ENCODE data around the gene NDUFS4.
"Not testable (repeated sequence)": the region's sequence is repeated elsewhere in the genome, so short reads cannot be mapped to it uniquely, and the experiment has no call there.

NDUFS4 gene

DNA sequence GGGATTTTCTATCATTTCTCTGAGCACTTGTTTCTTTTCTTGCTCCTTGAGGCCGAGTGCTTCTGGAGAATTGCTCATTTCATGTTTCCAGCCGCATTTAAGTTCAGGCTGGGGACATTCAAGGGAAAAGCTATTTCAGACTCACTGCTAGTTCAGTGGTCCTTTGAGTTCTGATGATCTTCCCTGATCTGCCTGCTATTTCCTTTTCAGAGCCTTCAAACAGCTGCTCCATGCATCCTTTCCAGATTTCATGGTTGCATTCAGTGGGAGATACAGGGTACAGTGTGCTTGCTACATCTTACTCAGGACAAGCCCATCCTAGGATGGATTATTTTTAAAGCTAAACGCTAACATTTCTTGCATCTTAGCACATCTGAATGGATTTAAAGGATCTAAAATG is 14.7 kb downstream of the NDUFS4 start:
- no peak for DNase-seq (ENCODE audit: low read depth in 2 of 2)

DNA sequence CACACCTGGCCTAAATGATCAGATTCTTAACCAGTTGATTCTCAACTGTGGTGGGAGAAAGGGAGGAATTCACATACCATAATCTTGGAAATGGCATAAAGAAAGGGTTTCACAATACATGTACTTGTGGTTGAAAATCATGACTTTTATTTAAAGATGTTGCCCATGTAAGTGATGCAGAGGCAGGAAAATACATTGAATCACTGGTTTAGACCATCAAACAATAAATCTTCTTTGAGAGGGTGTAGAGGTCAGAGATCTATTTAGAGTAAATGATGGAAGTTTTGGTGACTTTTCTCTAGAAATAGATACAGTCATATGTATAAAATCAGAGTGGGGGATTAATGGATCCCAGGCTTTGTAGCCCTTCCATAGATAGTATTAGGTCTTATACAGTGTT is 15.4 kb downstream of the NDUFS4 start:
- DNase-seq (ENCODE audit: low read depth in 2 of 2): no peak

DNA sequence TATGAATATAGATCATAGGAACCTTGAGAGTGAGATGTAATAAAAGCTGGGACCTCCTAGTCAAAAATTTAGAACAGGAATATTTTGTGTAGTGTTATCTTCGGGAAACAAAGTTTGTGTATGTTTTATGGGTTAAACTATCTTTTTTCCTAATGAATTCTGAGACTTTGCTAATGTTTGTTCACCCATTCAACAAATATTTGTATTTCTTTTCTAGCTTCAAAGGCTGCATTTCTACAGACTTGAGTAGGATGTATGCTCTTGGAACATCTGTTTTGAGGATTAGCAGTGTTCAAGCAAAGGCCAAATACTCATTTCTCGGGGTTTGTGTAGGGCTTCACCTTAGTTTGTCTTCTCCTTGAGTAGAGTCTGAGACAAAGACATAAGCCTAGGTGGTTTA is 16.2 kb downstream of the NDUFS4 start:
- DNase-seq (ENCODE audit: low read depth in 2 of 2): no peak

DNA sequence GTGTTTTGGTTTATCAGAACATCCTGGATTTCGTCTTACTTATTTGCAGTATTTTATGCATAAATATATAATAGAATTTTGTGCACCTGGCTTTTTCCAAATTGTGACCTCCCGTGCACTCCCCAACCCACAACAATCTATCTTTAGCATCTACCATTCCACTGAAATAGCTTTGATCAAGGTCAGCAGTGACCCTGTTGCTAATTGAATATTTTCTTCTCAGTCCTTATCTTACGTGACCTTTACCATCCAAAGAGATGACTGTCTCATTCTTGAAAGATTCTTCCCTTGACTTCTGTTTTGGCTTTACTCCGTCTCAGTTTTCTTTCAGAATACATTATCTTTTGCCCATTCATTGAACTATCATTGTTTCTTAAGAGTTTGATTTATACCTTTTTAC is 18.4 kb downstream of the NDUFS4 start:
- DNase-seq (ENCODE audit: low read depth in 2 of 2): no peak

DNA sequence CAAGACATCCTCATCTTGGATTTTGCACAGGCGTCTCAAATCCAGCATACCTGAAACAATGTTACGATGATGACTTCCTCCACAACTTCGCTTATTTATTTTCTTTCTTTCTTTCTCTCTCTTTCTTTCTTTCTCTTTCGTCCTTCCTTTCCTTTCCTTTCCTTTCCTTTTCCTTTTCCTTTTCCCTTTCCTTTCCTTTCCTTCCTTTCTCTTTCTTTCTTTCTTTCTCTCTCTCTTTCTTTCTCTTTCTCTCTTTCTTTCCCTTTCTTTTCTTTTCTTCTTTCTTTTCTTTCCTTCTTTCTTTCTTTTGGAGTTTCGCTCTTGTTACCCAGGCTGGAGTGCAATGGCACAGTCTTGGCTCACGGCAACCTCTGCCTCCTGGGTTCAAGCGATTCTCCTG is 20.1 kb downstream of the NDUFS4 start:
- DNase-seq (ENCODE audit: low read depth in 2 of 2): no peak

DNA sequence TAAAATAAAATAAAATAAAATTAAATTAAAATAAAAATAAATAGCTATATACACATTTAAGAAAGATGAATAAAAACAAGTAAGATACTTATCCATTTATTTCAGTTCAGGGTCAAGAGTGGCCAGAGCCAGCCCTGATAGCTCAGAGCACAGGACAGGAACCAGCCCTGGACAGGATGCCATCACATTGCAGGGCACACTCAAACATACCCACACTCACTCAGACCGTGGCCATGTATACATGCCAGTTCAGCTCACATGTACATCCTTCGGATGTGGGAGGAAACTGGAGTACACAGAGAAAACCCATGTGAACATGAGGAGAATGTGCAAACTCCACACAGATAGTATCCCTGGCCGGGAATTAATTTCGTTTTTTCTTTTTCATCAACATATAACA is 21.8 kb downstream of the NDUFS4 start:
- DNase-seq (ENCODE audit: low read depth in 2 of 2): no peak

DNA sequence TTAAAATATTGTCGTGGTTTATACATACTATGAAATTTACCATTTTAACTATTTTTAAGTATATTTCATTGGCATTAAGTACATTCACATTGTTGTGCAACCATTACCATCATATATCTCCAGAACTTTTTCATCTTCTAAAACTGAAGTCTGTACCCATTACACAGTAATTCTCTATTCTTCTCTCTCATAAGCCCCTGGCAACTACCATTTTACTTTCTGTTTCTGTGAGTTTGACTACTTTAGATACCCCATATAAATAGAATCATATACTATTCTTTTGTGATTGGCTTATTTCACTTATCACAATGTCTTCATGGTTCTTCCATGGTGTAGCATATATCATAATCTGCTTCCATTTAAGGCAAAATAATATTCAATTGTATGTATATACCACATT is 30.3 kb downstream of the NDUFS4 start:
- no peak for DNase-seq (ENCODE audit: low read depth in 2 of 2)

DNA sequence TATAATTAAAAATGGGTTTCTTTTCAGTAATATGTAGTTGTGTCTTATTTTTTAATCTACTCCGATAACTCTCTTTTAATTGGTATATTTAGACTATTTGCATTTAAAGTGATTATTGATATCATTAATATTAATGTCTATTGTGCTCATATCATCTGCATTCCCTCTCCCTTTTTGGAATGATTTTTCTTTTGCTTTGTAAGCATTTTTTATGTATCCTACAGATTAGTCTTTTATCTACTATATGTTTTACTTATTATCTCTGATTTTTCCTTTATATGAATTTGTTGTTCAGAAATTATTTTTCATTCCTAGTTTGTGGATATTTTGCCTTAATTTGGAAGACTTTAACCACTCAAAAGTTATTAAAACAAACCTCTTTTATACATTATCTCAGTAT is 34.0 kb downstream of the NDUFS4 start:
- DNase-seq (ENCODE audit: low read depth in 2 of 2): no peak

DNA sequence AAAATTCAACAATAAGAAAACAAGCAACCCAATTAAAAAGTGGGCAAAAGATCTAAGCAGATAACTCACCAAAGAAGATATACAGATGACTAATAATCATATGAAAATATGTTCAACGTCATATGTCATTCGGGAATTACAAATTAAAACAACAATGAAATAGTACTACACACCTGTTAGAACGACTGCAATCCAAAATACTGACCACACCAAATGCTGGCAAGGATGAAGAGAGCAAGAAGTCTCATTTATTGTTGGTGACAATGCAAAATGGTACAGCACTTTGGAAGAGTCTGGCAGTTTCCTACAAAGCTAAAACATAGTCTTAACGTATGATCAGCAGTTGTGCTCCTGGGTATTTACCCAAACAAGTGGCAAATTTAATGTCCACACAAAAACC is 37.5 kb downstream of the NDUFS4 start:
- no peak for DNase-seq (ENCODE audit: low read depth in 2 of 2)

DNA sequence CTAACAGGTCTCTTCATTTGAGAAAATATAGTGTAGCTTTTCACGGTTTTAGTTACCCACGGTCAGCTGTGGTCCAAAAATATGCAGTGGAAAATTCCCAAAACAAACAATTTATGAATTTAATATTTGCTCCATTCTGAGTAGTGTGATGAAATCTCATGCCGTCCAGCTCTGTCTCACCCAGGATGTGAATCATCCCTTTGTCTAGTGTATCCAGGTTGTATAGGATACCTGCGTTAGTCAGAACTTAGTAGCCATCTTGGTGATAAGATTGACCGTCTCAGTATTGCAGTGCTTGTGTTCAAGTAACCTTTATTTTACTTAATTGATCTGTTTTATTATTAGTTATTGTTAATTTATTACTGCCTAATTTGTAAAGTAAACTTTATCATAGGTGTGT is 41.1 kb downstream of the NDUFS4 start:
- DNase-seq (ENCODE audit: low read depth in 2 of 2): no peak

DNA sequence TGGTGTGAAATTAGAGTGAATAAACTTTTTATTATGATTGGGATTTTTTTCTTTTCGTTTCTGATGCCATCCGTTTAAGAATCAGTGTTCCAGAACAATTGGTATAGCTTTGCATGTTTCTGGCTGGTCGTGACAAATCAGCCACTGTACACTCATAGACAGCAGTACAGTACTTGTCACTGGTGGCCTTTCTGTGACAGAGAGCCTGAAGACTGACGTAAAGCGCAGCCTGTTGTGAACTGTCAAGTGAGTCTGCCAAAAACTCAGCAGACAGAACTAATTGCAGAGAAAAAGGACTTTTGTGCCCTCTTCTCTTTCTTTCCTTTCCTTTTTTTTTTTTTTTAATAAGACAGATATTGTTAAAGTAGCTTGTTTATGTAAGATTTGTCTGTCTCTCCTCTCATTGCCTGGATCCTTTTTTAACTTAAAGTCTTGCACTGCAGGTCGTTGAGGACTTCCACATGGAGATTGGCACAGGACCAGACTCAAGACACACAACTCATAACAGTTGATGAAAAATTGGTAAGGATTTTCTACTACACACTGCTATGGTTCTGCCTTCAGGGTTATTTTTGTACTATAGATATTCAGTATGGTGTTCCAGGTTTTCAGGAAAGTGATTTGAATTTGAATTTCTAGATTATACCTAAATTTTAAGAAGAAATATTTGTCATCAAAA is 42.7 kb downstream of the NDUFS4 start:
- DNase-seq (ENCODE audit: low read depth in 2 of 2): no peak

DNA sequence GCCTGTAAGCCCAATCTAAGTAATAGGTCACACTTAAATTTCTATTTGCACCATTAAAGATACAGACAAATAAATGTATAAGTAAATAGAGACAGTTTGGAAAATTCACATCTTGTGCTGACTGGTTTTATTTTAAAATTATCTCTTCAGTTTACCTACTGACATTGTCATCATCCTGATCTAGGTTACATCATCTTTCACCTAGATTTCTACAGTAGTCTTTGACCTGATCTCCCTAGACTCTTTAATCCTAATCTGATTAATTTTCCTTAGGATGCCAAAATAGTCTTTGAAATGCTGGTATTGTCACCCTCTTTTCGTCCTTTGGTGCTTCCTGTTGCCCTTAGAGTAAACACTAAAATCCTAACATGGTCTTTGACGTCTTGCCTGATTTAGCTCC is 43.9 kb downstream of the NDUFS4 start:
- DNase-seq (ENCODE audit: low read depth in 2 of 2): no peak

DNA sequence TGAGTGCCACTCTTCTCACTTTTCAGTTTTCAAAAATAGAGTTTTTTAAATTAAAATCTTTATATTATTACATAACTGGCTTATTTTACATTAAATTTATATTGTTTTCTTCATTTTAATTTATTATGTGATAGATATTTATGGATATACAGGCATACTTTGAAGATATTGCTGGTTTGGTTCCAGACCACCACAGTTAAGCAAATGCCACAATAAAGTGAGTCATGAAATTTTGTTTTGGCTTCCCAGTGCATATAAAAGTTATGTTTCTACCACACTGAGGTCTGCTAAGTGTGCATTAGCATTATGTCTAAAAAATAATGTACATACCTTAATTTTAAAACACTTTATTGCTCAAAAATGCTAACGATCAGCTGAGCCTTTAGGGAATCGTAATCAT is 47.4 kb downstream of the NDUFS4 start:
- no peak for DNase-seq (ENCODE audit: low read depth in 2 of 2)

DNA sequence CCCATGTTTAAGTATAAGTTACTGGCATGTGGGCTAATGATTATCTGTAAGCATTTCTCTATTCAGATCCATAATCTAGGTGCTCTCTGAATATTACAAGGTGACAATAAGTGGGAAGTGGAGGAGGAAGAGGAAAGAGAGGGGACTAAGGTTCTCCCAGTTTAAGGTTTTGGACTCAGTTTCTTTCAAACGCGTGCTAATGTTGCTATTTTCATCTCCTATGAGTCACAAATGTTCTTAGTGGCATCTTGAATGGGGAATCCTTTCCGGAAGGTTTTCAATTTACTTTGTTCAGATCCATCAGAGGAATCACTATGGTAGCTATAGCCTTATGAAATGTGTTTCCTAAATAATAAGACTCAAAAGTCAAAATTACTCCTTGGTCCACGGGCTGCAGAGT is 48.5 kb downstream of the NDUFS4 start:
- not testable (repeated sequence) for DNase-seq (ENCODE audit: low read depth in 2 of 2)

DNA sequence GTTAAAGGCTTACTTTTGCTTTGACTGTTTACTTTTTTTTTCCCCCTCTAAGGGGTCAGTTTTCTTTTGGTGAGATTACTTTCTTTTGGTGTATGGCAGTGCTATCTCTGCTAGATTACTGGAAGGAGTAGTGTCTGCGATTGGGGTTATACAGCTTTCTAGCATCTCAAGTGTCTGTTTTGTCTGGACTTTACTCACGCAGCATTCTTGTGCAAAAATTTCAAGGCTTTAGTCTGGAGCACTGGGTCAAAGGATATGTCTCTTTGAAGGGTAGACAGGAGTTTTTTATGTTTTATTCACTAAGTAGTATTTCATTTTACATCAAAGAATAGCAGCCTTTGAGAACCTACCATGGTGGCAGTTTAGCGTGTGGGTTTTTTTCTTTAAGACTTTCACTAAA is 52.6 kb downstream of the NDUFS4 start:
- no peak for DNase-seq (ENCODE audit: low read depth in 2 of 2)

DNA sequence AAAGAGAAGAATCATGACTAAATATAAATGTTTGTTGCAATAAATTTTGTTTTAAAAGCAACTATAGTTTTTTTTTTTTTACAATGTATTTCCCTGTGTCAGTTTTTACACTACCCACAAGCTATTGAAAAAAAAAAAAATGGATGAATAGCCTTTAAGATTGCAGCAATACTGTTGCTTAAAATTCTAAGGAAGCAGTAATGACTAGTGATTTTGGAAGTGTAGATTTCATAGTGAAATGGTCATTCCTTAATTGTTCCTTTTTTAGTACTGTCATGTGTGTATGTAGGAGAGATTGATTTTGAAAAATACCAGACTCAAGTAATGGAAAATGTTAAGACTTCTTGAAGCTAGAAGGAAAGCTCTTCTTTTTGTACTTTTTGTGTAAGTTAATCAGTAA is 53.1 kb downstream of the NDUFS4 start:
- DNase-seq (ENCODE audit: low read depth in 2 of 2): no peak

DNA sequence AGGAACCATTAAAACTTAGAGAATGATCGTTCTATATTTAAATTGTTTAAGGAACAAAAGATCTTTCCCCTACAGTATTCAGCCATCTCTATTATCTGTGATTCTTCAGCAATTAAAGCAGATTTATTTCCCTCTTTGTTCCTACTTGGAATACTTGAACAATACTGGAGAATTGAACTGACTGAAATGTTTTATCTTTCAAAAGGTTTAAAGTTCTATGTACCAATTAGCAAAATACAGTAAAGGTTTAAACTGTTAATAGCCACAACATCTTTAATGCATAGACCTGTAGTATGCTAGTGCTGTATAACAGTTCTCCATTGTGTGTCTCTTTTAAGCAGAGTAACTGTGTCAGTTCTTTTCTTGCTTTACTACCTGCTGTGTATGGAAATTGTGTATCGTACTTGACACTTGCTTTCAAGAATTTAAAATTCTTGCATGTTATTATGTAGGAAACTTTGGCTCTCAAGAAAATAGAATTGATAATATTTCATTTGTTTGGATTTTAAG is 54.0 kb downstream of the NDUFS4 start:
- no peak for DNase-seq (ENCODE audit: low read depth in 2 of 2)

DNA sequence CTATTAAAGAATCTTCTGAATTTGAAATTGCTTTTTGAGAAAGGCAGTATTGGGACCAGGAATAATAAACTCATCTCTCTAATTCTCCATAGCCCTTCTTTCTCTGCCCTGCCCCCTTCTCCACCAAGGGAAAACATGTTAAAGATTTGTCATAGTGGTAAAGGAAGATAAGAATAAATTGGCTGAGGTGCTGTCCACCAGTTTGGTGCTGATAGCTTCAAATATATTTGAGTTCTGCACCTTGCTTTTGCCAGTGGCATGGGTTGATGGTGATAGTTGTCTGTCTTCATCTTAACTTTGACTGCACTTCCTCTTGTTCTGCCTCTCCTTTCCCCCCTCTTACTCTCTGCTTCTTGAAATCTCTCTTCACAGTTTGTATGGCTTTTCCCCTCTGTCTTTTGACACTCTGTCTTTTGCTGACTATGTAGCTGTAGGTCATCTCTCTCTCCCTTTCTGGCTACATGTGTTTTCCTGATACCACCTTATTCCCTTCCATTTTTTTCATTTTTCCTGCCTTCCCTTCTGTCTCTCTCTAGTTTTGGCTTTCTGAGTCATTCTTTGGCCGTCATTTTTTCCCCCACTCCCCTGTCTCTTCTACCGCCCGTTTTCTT is 56.6 kb downstream of the NDUFS4 start:
- no peak for DNase-seq (ENCODE audit: low read depth in 2 of 2)

DNA sequence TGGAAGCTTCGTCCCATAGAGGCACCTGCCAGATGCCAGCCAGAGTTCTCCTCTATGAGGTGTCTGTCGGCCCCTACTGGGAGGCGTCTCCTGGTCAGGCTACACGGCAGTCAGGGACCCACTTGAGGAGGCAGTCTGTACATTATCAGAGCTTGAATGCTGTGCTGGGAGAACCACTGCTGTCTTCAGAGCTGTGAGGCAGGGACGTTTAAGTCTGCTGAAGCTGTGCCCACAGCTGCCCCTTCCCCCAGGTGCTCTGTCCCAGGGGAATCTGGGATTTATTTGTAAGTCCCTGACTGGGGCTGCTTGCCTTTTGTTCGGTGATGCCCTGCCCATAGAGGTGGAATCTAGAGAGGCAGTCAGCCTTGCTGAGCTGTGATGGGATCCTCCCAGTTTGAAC is 70.8 kb downstream of the NDUFS4 start:
- no peak for DNase-seq (ENCODE audit: low read depth in 2 of 2)

DNA sequence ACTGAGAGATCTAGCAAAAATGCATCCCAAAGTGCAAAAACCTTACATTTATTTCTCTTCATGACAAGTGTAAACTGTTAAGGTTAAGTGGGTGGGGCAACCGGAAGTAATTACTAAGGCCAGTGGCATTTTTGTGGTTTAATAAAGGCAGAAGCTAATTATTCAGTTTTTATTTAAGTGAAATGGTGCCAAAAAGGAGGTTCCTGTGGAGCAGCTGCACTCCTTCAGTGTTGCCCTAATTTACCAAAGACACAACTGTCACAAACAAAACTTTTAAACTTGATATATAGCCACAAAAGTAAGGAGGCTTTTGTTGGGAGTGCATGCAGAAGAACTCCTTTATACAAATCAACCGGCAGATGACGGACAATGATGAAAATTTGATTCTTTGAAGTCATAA is 81.6 kb downstream of the NDUFS4 start:
- DNase-seq (ENCODE audit: low read depth in 2 of 2): no peak

DNA sequence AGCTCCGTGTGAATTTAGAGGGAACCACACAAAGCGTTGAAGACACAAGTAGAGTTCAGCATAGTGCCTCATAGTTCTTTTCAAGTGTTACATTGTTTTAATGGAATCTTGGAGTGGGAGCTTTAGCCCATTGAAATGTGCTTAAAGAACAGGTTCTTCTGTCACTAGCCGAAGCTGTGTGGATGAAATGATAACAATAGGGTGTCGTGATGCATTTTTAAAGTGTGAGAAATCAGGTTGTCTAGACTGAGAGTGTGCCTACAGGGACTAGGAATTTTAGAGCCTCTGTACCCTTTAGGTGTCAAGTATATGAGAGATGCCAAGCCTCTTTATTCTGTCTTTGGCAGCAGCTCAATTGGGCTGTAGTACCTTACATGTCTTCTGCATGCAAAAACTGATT is 83.0 kb downstream of the NDUFS4 start:
- DNase-seq (ENCODE audit: low read depth in 2 of 2): no peak

DNA sequence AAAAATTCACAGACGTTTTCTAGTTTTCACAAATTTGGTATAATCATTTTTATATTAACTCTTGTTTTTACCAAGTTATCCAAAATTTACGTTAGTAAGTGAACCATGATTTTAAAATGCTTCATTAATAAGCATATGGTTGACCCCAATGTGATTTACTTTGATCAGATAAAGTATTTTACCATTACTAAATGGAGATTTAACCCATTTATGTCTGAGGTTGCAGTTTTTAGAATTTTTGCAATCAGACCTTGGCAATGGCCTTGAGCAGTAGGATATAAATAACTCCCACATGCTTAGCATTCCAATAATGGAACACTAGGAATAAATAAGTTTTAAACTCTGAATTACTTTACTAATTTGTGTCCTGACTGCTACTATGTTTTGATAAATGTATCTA is 84.6 kb downstream of the NDUFS4 start:
- DNase-seq (ENCODE audit: low read depth in 2 of 2): no peak

DNA sequence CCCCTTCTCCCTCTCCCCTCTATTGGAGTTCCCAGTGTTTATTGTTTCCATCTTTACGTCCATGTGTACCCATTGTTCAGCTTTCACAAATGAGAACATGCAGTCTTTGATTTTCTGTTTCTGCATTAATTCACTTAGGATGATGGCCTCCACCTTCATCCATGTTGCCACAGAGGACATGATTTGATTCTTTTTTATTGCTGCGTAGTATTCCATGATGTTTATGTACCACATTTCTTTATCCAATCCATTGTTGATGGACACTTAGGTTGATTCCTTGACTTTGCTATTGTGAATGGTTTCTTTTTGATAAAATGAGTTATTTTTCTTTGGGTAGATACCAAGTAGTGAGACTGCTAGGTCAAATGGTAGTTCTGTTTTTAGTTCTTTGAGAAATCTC is 88.9 kb downstream of the NDUFS4 start:
- DNase-seq (ENCODE audit: low read depth in 2 of 2): no peak

DNA sequence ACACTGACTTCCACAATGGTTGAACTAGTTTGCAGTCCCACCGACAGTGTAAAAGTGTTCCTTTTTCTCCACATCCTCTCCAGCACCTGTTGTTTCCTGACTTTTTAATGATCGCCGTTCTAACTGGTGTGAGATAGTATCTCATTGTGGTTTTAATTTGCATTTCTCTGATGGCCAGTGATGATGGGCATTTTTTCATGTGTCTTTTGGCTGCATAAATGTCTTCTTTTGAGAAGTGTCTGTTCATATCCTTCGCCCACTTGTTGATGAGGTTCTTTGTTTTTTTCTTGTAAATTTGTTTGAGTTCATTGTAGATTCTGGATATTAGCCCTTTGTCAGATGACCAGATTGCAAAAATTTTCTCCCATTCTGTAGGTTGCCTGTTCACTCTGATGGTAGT is 100.1 kb downstream of the NDUFS4 start:
- DNase-seq (ENCODE audit: low read depth in 2 of 2): not testable (repeated sequence)
